NCI-H1417 (cell line): Measurements from ENCODE around the gene REEP1.
A peak's percentile ranks its signal among the peaks of the same experiment; 100 is the strongest.
"Not testable (repeated sequence)": the region's sequence is repeated elsewhere in the genome, so short reads cannot be mapped to it uniquely, and the experiment has no call there.

Experiments
- DNase-seq, 3 experiments: peaks; one replicate each; lab custom pipeline; 2025; lab: John Stamatoyannopoulos, UW

The REEP1 gene

GRCh38 chr2:86224645-86225355 is 112.6 kb downstream of the REEP1 start:
- DNase-seq = no peak

DNA sequence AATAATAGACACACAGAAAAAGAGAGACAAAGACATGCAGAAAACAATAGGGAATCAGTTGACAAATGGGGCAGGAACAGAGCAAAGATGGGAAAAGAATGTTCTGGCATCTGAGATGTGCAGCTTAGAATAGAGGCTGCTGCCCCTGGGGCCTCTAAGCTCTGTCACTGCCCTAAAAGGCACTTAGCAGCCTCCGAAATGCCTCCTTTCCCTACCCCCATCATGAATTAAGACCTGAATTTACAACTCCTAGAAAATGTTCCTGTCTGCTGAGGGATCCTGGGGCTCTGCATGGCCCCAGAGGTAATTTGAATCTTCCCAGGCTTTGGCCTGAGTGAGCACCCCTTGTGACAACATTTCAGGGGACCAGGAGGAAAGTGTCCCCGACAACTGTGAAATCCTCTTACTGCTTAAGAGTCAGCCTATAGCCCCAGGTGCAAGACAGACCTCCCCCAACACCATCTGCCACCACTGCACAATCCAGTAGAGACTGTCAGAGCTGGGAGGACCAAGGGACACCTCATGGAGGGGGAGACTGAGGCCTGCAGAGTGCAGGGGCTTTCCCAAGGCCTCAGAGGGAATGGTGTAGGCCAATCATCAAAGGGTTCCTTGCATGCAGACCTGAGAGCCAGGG is 113.4 kb downstream of the REEP1 start:
- DNase-seq = no peak

GRCh38 chr2:86223140-86223926 is 114.1 kb downstream of the REEP1 start:
- DNase-seq = no peak

GRCh38 chr2:86221066-86221684 is 116.3 kb downstream of the REEP1 start:
- peak; percentile 17 to 53 (median 40) for DNase-seq

- DNase-seq = no peak
Measured at GRCh38 chr2:86219896-86220295, 117.5 kb downstream of the REEP1 start.

DNA sequence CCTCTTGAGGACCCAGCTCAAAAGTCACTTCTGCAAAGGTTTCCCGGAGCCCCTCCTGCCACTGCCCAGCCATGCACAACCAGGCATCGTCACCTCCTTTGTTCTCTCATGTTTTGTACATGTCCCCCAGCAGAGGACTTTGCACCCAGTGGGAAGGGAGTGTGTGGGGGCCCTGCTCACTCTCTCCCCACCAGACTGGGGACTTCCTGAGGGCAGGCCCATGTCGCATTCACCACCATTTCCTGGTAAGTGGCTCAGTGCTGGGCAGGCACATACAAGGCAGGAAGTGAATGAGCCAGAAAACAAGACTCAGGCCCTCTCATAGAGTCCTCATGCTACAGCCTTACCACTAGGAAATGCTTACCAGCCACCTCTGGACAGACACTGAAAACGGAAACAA is 119.3 kb downstream of the REEP1 start:
- DNase-seq = no peak

- peak in 1 of 3 experiments; percentile 37 for DNase-seq
Measured at GRCh38 chr2:86216575-86217555, 120.6 kb downstream of the REEP1 start.

- no peak for DNase-seq
Measured at GRCh38 chr2:86214503-86214832, 123.0 kb downstream of the REEP1 start.

DNA sequence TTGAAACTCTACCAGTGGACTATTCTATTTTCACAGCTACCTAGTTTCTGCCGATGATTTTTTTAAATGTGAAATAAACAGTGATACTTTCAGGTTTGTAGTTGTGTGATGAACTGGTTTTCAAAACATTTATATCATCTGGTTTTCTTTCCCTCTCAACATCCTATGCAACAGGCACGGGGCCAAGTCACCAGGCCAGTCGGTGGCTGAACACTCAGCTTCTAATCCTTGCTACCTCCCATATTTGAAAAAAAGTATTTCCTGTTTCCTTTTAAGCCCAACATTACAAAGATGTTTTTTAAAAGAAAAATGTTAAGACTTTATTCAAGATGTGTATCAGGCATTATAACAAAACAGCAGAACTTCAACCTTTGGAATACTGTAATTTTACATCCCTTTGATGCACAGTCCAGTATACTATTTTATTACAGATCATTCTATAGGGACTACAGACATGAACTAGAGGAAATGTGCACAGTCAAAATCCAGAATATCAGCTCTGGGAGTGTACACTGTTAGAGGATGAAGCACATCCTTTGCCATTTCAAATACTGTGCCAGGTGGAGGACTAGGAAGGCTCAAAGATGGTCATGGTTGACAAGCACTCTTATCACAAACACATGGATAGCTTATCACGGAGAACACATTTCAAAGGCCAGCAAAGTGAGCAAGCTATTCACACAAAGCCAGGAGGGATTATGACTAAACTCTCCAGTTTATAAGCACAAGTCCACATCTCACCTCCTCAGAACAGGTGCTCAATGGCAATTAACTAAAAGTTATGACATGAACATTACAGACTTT is 123.5 kb downstream of the REEP1 start:
- DNase-seq = no peak

DNA sequence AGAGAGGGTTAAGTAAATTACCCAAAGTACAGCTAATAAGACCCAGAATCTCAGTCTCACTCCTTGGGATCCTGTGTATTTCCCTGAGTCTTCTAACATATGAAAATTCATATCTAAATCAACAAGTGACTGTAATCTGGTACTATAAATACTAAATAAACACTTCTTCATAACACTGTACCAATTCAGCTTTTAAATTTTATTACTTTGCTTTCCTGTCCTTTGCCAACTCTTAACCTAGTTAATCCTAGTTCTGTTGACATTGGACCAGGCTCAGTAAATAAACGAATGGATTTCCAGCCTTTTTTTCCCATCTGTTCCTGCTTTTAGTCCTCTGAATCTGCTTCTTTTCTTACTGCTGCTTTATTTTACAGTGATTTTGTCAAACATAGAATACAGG is 124.4 kb downstream of the REEP1 start:
- no peak for DNase-seq

- DNase-seq = no peak
Measured at GRCh38 chr2:86211796-86212188, 125.6 kb downstream of the REEP1 start.

DNA sequence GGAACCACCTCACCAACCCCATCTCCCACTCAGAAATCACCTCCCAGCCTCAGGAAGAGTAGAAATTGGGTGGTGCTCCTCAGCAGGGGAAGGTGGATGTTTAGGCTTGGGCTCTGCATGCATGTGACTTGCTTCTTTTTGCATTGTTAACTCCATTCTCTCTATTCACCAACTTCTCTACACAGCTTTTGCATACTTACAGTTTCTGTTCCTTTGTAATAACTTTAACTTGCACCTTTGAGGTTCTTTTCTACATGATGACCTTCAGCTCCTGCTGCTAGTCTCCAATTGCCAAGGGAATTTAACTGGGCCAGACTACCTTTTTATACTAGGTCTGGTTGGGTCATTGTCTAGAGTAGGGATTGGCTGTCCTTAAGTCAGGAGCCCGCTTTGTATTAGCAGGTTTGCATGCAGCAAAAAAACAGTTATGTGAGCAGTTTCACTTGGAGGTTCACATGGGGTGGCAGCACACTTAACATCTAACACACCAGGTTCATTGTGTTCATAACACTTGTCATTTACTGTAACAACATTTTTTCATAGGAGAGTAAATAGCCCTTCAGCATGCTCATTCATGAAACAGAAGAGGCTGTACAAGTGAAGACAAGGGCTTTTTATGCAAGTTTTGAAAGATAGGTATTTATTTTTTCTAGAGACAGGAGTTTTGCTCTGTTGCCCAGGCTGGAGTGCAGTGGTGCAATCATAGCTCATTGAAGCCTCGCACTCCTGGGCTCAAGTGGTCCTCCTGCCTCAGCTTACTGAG is 126.2 kb downstream of the REEP1 start:
- DNase-seq = no peak

DNA sequence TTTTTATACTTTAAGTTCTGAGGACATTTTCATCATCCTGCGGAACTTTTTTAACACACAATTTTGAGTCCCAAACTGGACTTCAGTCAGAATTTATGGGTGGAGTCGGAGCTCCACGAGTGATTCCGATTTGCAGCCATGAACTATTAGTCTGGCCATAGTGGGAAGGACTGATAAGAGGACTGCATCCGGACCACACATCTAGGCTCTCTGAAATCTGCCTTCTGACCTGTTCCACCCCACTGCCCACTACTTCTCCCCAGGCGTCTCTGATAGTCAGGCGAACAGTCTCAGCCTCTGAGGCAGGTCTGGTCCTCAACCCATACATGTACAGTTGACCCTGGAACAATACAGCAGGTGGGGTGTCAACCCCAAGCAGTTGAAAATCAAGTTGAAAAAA is 133.0 kb downstream of the REEP1 start:
- no peak for DNase-seq

- DNase-seq = no peak
Measured at GRCh38 chr2:86203614-86204013, 133.8 kb downstream of the REEP1 start.

- no peak for DNase-seq
Measured at GRCh38 chr2:86202702-86203101, 134.7 kb downstream of the REEP1 start.

DNA sequence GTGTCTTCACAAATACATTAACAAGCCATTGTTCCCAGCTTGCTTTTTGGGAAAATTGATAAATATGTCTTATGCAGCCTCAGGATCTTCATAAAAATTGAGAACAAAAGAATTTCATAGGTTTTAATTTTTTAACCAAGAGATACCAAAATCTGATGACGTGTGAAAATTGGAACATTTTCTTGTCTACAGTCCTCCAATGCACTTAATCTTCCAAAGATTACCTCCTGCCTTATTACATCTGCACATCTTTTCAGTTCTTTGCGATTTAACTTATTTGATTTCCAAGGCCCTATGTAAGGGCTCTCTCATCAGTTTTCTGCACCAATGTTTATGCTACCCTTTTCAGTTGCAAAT is 135.1 kb downstream of the REEP1 start:
- DNase-seq = no peak

- DNase-seq = no peak
Measured at GRCh38 chr2:86201671-86202335, 135.6 kb downstream of the REEP1 start.

- DNase-seq = not testable (repeated sequence)
Measured at GRCh38 chr2:86200564-86200963, 136.9 kb downstream of the REEP1 start.

DNA sequence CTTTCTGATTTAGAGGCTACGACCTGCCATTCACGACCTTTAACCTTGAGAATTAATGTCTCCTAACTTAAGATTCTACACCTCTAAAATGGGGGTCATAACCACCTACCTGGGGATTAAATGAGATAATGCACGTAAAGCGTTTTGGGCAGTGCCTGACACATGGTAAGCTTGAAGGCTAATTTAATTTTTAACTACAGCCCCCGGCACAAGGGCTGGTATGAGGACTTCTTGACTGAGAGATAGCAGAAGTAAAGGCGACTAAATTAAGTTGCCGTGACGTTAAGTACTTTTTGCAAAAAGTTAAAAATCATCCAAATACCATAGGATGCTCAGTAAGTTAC is 137.6 kb downstream of the REEP1 start:
- DNase-seq = no peak
